Embryonic facial prominence (tissue), 1 donor: ENCODE measurements around the gene BMERB1.
A peak's percentile ranks its signal among the peaks of the same experiment; 100 is the strongest.
"Not testable (repeated sequence)": the region's sequence is repeated elsewhere in the genome, so short reads cannot be mapped to it uniquely, and the experiment has no call there.

ENCODE experiments used
- DNase-seq: peaks from one replicate; pipeline ENCODE4 v3.0.0-alpha.2; 2016; ENCODE audit errors: extremely low spot score

BMERB1 gene

DNA sequence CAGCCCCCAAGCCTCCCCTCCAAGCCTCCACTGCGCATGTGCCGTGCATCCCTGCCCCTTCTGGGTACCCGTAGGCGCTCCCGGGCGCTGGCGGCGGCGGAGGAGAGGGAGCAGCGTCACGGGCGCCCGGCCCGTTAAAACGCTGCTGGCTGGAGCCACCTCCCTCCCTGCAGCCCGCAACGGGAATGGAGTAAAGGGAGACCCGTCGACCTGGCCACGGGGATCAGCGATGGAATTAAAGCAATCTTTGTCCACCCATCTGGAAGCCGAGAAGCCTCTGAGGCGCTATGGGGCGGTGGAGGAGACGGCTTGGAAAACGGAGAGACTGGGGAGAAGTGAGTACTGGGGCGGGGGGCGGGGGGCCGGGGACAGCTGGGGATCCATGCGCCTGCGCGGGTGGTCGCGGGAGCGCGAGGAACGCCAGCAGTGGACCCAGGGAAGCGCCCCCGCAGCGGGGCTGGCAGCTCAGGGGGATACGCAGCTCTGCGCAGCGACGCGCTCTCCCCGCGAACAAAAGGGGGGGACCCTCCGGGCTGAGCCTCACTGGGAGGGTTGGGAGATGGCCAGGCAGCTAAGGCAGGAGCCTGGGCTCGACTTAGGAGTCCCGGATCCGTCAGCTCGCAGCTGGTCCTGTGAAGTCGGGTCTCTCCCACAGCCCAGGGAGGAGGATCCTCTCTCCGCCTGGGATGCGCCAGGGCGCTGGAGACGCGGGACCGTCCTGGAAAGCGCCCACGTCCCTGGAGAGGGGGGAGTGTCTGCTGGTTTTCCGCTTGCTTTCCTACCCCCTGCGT lies at the start of gene BMERB1:
BMERB1 (plus strand) TSS at position 164 of the 791 bp plus-strand sequence; CDS start at position 230, 66 bp downstream.
- peak; percentile 35 for DNase-seq

DNA sequence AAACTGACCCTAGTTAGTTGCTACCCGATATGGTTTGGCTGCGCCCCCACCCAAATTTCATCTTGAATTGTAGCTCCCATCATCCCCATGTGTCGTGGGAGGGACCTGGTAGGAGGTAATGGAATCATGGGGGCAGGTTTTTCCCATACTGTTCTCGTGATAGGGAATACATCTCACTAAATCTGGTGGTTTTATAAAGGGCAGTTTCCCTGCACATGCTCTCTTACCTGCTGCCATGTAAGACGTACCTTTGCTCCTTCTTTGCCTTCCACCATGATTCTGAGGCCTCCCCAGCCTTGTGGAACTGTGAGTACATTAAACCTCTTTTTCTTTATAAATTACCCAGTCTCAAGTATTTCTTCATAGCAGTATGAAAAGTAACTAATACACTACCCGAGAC lies 46.3 kb upstream of the BMERB1 start:
- DNase-seq, result not testable (repeated sequence)

DNA sequence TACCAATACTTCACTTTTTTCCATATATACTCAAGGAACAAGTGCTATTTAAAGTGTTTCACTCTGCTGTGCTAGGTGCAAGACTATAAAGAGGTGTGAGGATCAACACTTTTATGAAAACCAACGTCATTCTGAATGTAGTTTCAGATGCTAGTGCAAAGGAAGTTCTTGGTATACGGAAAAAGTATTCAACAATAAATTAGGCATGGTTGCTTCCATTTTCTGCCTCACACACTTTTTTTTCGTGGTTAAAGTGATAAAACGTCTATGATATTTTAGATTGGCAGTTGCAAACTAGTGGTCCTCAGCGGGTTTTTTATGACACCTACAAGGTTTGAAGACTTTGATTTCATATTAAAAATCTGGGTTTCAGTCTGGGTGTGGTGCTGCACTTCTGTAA lies 44.5 kb upstream of the BMERB1 start:
- not testable (repeated sequence) for DNase-seq

DNA sequence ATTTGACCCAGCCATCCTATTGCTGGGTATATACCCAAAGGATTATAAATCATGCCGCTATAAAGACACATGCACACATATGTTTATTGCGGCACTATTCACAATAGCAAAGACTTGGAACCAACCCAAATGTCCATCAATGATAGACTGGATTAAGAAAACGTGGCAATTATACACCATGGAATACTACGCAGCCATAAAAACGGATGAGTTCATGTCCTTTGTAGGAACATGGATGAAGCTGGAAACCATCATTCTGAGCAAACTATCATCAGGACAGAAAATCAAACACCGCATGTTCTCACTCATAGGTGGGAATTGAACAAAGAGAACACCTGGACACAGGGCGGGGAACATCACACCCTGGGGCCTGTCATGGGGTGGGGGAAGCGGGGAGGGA lies 41.4 kb upstream of the BMERB1 start:
- not testable (repeated sequence) for DNase-seq

DNA sequence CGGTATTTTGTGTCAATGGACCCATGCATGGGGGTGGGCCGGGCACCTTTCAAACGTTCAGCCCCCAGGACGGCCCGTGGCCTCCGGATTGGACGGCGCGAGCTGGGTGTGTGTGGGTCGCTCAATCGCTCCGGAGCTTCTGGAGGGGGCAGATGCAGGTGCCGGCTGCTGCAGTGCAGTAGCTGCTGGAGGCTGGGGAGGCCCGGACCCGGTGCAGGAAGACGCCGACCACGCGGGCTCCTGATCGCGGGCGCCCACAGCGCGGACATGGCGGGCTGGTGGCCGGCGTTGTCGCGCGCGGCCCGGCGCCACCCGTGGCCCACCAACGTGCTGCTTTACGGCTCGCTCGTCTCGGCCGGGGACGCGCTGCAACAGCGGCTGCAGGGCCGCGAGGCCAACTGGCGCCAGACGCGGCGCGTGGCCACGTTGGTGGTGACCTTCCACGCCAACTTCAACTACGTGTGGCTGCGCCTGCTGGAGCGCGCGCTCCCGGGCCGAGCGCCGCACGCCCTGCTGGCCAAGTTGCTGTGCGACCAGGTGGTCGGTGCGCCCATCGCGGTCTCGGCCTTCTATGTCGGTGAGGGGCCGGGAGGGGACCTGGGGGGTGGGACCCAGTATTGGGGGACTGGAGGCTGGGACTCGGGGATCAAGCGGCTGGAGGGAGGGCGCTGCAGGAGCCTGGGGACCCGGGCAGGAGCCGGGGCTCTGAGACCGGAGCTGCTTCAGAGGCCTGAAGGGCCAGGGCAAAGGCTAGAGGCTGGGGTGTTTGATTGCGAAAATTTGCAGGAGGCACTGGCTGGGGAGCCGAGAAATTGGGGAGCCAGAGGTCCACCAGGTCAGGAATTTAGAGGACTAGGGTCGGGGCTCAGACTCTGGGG lies 38.5 kb upstream of the BMERB1 start, which contains the start of gene MPV17L:
MPV17L (plus strand) TSS at position 124 of the 878 bp plus-strand sequence; CDS start at position 268, 144 bp downstream.
- not testable (repeated sequence) for DNase-seq

DNA sequence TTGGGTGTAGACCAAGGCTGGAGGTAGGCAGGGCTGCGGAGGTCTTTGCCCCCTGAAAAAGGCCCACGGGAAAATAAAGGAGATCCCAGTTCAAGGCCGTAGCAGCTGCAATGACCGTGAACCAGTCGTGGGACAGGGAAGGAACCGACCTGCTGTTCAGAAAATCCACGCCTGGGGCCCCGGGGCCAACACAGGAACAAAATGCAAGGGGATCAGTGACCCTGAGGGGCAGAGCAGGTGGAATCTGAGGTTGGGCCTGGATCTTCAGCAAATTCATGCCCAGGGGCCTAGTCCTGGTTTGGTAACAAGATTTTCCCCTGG lies 37.9 kb upstream of the BMERB1 start:
- not testable (repeated sequence) for DNase-seq

DNA sequence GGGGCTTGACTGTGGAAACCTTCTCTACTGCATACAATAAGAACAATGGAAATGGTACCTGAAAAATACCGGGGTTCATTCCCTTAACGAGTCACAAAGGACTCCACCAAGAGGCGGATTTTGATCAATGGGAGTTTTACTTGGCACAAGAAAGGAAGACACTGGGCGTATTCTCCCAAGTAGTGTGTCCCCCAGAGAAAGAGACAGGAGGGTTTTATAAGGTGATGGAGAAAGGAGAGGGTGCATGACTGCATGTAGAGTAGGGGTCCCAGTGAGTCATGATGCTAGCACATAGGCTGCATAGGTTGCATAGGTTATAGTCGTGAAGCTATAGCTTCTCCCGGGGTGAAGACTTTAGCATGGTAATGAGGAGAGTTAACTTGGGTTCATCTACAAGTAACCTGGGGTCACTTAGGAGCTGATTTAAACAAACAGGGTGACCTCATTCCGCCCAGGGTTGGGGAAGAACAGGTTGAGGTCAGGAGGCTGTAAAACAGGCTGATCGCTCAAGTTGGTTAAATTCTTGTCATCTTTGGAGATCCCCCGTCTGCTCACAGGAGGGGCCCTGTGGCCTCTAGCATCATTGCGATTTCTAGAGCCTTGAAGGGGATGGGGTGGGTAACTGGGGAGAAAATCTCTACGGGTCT lies 37.3 kb upstream of the BMERB1 start:
- DNase-seq, result no peak

DNA sequence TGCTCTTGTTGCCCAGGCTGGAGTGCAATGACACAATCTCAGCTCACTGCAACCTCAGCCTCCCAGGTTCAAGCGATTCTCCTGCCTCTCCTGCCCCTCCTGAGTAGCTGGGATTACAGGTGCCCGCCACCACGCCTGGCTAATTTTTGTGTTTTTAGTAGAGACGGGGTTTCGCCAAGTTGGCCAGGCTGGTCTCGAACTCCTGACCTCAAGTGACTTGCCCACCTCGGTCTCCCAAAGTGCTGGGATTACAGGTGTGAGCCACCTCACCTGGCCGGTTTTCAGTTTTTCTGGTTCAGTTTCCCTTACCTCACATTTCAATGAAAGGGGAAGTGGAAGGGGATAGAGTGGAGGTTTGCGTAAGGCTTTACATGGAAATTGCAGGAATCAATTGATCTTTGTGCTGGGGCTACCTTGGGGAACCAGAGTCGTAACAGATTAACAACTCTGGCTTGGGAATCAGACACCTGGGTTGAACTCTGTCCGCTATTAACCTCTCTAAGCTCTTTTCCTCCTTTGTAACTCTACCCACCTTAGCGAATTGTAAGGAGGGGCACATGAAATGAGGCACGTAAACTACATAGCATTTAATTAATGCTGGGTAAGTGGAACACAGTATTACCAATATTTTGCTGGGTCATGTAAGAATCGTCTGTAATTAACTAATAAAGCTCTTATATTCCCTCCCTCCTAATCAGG lies 35.6 kb upstream of the BMERB1 start:
- no peak for DNase-seq

DNA sequence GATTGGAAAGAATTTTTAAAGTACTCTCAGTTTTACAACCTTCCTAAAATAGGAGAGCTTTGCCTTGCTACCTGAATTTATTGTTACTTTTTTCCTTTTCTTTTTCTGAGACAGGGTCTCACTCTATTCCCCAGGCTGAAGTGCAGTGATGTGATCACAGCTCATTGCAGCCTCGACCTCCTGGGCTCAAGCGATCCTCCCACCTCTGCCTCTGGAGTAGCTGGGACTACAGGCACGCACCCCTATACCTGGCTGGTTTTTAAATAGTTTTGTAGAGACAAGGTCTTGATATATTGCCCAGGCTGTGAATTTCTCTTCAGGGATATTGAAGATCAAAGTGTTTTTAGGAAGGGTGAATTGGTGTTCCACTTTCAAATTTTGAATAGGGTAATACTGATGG lies 35.1 kb upstream of the BMERB1 start:
- DNase-seq, result no peak

DNA sequence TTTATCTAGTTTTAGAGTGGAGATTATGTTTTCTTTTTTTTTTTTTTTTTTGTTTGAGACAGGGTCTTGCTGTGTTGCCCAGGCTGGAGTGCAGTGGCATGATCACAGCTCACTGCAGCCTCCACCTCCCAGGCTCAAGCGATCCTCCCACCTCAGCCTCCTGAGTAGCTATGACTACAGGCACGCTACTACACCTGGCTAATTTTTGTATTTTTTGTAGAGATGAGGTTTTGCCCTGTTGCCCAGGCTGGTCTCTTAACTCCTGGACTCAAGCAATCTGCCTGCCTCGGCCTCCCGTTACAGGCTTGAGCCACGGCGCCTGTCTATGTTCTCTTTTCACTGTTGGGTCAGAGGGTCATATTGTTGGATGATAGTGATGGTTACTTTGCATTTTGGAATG lies 34.1 kb upstream of the BMERB1 start:
- DNase-seq, result not testable (repeated sequence)

DNA sequence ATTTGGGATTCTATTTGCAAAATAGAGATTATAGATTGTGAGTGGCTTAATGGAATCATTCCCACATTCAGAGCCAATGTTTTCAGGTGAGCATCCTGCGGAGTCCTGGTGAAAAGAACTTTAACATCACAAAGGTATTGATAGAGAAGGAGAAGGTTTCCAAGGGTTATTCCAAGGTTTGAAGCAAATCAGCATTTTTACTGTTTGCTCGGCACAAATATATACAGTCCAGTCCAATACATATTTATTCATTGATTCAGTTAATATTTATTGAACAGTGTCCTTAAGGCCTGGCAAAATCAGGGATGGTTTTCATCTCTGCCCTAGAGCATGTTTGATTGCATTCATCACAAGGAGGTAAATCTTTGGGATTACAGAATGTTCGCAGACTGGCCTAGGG lies 32.4 kb upstream of the BMERB1 start:
- no peak for DNase-seq

DNA sequence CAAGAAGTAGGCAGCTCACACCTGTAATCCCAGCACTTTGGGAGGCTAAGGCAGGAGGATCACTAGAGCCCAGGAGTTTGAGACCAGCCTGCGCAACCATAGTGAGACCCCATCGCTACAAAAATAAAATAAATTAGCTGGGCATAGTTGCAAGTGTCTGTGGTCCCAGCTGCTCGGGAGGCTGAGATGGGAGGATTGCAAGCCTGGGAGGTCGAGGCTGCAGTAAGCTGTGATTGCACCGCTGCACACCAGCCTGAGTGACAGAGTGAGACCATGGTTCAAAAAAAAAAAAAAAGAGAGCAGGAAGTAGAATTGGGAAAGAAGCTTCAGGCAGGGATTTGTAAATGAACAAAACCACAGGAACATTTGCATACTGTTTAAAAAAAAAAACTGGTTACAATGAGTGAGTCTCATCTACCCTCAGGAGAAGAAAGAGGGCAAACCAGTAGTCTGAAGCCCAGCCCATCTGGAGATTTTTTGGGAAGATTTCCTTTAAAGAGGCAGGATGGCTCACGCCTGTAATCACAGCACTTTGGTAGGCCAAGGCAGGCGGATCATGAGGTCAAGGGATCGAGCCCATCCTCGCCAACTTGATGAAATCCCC lies 30.9 kb upstream of the BMERB1 start:
- DNase-seq, result no peak

DNA sequence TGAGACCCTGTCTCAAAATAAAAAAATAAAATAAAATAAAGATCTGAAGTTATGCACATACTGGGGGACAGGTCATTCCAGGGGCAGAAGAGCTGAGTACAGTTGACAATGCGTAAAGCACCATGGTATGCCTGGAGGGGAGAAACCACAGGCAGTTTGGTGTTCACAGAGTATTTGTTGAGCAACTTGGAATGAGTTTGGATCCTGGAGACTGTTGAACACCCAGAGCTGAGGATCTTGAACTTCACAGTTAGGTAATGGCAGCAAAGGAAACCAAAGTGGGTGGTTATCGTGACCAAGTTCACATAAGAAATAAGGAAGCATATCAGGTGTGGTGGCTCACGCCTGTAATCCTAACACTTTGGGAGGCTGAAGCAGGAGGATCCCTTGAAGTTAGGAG lies 30.3 kb upstream of the BMERB1 start:
- DNase-seq, result not testable (repeated sequence)

DNA sequence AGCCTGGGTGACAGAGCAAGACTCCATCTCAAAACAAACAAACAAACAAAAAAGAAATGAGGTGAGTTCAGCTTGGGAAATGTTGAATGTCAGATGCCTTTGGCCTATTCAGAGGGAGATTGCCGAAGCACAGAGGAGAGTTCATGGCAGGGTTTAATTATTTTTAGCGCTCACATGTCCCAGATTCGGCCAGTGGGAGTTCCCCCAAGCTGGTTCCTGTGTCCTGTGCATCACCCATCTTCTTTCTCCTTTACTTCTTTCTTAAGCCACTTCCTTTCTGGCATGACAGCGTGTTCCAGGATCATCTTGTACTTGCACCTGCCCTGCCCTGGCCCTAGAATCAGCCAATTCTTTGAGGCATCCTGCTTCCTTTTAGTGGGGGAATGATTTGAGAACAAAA lies 29.6 kb upstream of the BMERB1 start:
- DNase-seq, result no peak

DNA sequence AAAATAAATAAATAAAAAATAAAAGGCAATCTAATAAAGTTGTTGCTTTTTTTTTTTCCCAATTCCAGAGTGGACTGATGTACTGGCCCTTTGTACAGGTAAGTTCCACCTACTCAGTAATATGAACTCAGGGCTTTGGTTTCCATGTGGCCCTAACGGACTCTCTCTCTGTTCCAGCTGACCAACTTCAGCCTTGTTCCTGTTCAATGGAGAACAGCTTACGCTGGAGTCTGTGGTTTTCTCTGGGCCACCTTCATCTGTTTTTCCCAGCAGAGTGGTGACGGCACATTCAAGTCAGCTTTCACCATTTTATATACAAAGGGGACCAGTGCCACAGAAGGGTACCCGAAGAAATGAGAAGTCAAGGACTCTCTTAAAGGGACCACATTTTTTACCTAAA lies 26.6 kb upstream of the BMERB1 start:
- DNase-seq, result not testable (repeated sequence)

DNA sequence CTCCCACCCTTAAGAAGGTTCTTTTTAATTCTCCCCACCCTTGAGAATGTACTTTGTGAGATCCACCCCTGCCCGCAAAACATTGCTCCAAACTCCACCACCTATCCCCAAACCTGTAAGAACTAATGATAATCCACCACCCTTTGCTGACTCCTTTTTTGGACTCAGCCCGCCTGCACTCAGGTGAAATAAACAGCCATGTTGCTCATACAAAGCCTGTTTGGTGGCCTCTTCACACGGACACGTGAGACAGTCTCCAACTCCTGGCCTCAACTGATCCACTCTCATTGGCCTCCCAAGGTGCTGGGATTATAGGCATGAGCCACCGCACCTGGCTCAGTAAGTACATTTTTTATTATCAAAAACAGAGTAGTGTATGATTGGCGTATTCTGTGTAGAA lies 24.9 kb upstream of the BMERB1 start:
- DNase-seq, result not testable (repeated sequence)

DNA sequence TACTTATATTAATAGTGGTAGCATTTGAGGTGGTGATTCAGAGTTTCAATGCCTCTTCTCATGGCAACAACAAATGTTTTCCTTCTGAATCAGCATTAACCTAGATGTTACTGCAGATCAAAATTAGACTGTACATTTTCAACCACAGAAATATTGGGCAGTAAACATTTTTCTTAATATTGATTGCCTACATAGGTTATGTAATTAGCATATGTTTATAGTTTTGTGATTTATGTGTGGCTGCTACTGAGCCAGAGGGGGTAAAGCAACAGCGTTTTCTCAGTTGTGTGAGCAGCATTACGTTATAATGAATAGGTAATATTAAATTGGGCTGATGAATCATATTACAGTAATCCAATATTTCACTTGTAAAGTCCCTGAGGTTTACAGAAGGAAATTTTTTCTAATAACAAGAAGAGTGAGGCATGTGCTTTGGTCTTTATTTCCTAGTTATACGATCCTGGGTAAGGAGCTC lies 18.8 kb upstream of the BMERB1 start:
- DNase-seq, result no peak

DNA sequence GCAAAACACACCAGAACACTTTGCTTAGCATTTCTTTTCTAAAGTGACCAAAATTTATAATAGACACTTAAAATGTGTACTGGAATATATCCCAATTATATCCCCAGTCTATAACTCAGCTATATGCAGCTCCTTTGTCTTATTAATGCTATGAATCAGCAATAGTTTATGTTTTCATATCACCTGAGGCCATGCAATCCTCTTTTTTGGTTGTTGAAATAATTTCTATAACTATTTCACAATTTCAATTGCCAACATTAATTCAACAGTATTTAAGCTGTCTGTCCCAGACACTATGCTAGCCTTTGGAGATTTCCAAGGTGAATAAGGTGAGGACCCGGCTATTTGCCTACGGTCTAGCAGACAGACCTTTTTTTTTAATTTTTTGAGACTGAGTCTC lies 17.2 kb upstream of the BMERB1 start:
- no peak for DNase-seq

DNA sequence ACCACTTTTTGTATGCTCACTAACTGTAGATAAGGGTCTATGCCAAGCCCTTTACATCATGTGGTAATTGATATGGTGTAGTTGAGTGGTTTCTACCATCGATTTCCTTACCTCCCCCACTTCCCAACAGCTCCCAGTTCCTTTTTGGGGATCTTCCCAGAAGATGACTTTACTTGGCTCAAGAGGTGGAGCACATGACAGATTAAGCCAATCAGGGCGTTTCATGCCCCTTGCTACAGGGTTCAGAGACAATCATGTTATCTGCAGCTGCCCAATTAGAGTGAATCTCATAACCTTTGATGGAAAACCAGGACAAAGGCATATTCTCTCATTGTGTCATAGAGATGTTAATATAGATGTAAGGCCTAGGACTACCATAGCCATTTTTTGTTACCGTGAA lies 16.2 kb upstream of the BMERB1 start:
- DNase-seq, result no peak

DNA sequence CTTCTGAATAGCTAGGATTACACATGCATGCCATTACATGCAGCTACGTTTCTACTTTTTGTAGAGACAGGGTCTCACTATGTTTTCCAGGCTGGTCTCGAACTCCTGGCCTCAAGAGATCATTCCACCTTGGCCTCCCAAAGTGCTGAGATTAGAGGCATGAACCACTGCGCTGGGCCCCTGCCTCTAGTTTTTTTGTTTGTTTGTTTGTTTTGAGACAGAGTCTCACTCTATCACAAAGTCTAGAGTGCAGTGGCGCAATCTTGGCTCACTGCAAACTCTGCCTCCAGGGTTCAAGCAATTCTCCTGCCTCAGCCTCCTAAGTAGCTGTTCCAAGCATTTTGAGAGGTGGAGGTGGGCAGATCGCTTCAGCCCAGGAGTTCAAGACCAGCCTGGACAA lies 12.7 kb upstream of the BMERB1 start:
- DNase-seq, result not testable (repeated sequence)

DNA sequence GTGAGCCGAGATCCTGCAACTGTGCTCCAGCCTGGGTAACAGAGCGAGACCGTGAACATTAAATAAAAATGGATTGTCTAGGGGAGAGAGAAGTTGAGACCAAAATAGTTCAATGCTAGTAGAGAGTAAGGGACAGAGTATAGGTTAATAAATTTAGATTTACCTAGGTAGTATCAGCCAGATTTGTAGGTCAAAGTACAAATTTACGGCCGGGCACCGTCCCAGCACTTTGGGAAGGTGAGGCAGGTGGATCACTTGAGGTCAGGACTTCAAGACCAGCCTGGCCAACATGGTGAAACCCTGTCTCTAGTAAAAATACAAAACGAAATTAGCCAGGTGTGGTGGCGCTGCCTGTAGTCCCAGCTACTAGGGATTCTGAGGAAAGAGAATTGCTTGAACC lies 12.2 kb upstream of the BMERB1 start:
- DNase-seq, result no peak
